HepG2 (cell line): Measurements from ENCODE around the gene TUBA1C. TPM values are rescaled to one million over a fixed set of nuclear protein-coding genes. Genes with fewer than 3 reads are reported as not detected.

Experiments used
- ATAC-seq: fragments of 200-7000 bp; cut with Tn5 transposase; 3 replicates; pipeline ENCODE4 v1.9.1; 2020; ENCODE audit warnings: mild to moderate bottlenecking, moderate library complexity
- BruUV-seq: library from RNA; stranded (reverse); fragments of 400-500 nt; replicated peaks from 2 replicates; lab custom pipeline; 2021; lab: Mats Ljungman, UMichigan
- CTCF ChIA-PET: fragments of 300-600 bp; formaldehyde crosslinking; extraction: SDS; loops from one replicate; lab custom pipeline; 2021; ENCODE audit warnings: low total read pairs, inconsistent platforms, low intra/inter-chr PET ratio; lab: Yijun Ruan, JAX
- POLR2A ChIA-PET: fragments of 350-600 bp; sonication (Branson Sonifier 250); formaldehyde crosslinking; loops from one replicate; lab custom pipeline; 2020; ENCODE audit warnings: antibody characterized with exemption, inconsistent platforms; lab: Yijun Ruan, JAX
- DNase-seq: peaks from one replicate; pipeline ENCODE4 v3.0.0-alpha.2; 2015; ENCODE audit warnings: low spot score
- FAIRE-seq: peaks from 3 replicates; lab custom pipeline; 2011; peaks lifted over from hg19 to GRCh38; lab: Jason Lieb, UNC
- H2AFZ ChIP-seq: one replicate; pipeline ENCODE4 v1.6.1; 2011; ENCODE audit warnings: low read length, inconsistent platforms
- H3K27ac ChIP-seq: fragments of 300-600 bp; 3 replicates; pipeline ENCODE4 v1.8.0; 2011; ENCODE audit warnings: mixed run types, mild to moderate bottlenecking, mixed read lengths, low read length, inconsistent platforms; ENCODE audit not compliant: insufficient read depth; ENCODE audit errors: extremely low read length
- H3K27me3 ChIP-seq, 2 experiments: fragments of 200-600 bp in 1 of 2; 2 replicates in 1 of 2; 3 replicates in 1 of 2; pipeline versions ENCODE4 v1.6.0 to v1.8.0; 2011; ENCODE audit warnings: low read length in 2 of 2, mild to moderate bottlenecking in 2 of 2, moderate library complexity in 2 of 2, inconsistent platforms in 1 of 2; ENCODE audit not compliant: insufficient read depth in 2 of 2, control insufficient read depth in 1 of 2
- H3K36me3 ChIP-seq, 2 experiments: fragments of 200-600 bp in 1 of 2; replicated peaks in 1 of 2; 2 replicates in 1 of 2; 3 replicates in 1 of 2; pipeline versions ENCODE4 v1.5.1 to v1.8.0; 2011; ENCODE audit warnings: low read length in 2 of 2, inconsistent platforms in 1 of 2; ENCODE audit not compliant: insufficient read depth in 2 of 2, control insufficient read depth in 1 of 2
- H3K4me1 ChIP-seq: 2 replicates; pipeline ENCODE4 v1.5.1; 2012; ENCODE audit warnings: low read length, inconsistent platforms; ENCODE audit not compliant: insufficient read depth
- H3K4me2 ChIP-seq: 2 replicates; pipeline ENCODE4 v1.6.0; 2011; ENCODE audit warnings: low read depth, low read length, inconsistent platforms
- H3K4me3 ChIP-seq, 3 experiments: fragments of 200-600 bp in 1 of 3; sonication (generic), shearing (Covaris generic) in 1 of 3; replicated peaks in 1 of 3; 2 replicates each; pipeline ENCODE4 v1.5.1; 2011 to 2016; ENCODE audit warnings: low read length in 3 of 3, inconsistent platforms in 2 of 3, low read depth in 2 of 3, mild to moderate bottlenecking in 2 of 3, control low read depth in 1 of 3, mixed read lengths in 1 of 3; ENCODE audit not compliant: insufficient read depth in 1 of 3
- H3K79me2 ChIP-seq: one replicate; pipeline ENCODE4 v1.6.1; 2011; ENCODE audit warnings: low read length, inconsistent platforms; ENCODE audit not compliant: insufficient read depth
- H3K9ac ChIP-seq: 2 replicates; pipeline ENCODE4 v1.6.0; 2011; ENCODE audit warnings: mild to moderate bottlenecking, low read depth, low read length, inconsistent platforms; ENCODE audit not compliant: insufficient read depth
- H3K9me3 ChIP-seq: 2 replicates; pipeline ENCODE4 v1.5.1; 2012; ENCODE audit warnings: mild to moderate bottlenecking, low read length
- H4K20me1 ChIP-seq: 2 replicates; pipeline ENCODE4 v1.6.0; 2011; ENCODE audit warnings: inconsistent platforms, mild to moderate bottlenecking, low read length, moderate library complexity; ENCODE audit not compliant: insufficient read depth
- CREB1 ChIP-seq, 2 experiments: fragments of 450-650 bp in 1 of 2; IDR thresholded peaks; 2 replicates each; pipeline ENCODE4 v1.6.1; 2016 to 2017; ENCODE audit warnings: control low read depth in 1 of 2, mild to moderate bottlenecking in 1 of 2, missing compliant biosample characterization in 1 of 2, missing genetic modification characterization in 1 of 2
- HIVEP1 ChIP-seq: sonication (generic); formaldehyde crosslinking; IDR thresholded peaks from 2 replicates; pipeline ENCODE4 v1.4.0; 2020; ENCODE audit warnings: mild to moderate bottlenecking, missing genetic modification reagents
- HNRNPH1 ChIP-seq: fragments of 200-400 bp; formaldehyde crosslinking; optimal IDR thresholded peaks from 2 replicates; pipeline ENCODE3; 2017; ENCODE audit warnings: mild to moderate bottlenecking, low read depth, low read length
- MAFF ChIP-seq: IDR thresholded peaks from 2 replicates; pipeline ENCODE4 v1.6.1; 2011; ENCODE audit warnings: low read depth, low read length, improper control_type of control experiment
- NFIC ChIP-seq: IDR thresholded peaks from 2 replicates; pipeline ENCODE4 v1.6.1; 2012; ENCODE audit warnings: mild to moderate bottlenecking, low read length, inconsistent platforms
- SMC3 ChIP-seq: IDR thresholded peaks from 2 replicates; pipeline ENCODE4 v1.6.1; 2011; ENCODE audit warnings: low read length, improper control_type of control experiment
- ZKSCAN5 ChIP-seq: sonication (generic); formaldehyde crosslinking; IDR thresholded peaks from 2 replicates; pipeline ENCODE4 v1.5.1; 2020; ENCODE audit warnings: mild to moderate bottlenecking, missing genetic modification reagents
- ZNF136 ChIP-seq: sonication (generic); formaldehyde crosslinking; IDR thresholded peaks from 2 replicates; pipeline ENCODE4 v1.8.1; 2022; ENCODE audit warnings: low read depth, mild to moderate bottlenecking, moderate library complexity, missing genetic modification reagents
- ZNF616 ChIP-seq: sonication (generic); formaldehyde crosslinking; IDR thresholded peaks from 2 replicates; pipeline ENCODE4 v1.5.0; 2020; ENCODE audit warnings: low read depth, mild to moderate bottlenecking, missing genetic modification reagents
- ZNF768 ChIP-seq: sonication (generic); formaldehyde crosslinking; IDR thresholded peaks from 2 replicates; pipeline ENCODE4 v1.4.0; 2020; ENCODE audit warnings: missing genetic modification reagents
- WGBS: methylation state at CpG from one replicate; pipeline ENCODE4 v1.1.6; 2017; ENCODE audit warnings: low lambda C conversion rate; 5-methylcytosine and 5-hydroxymethylcytosine counted together
- in situ Hi-C: cut with HindIII; loops from 2 replicates; pipeline ENCODE4 v1.10.0; 2017; ENCODE audit warnings: low pct_unique_long_range_greater_than_20kb; ENCODE audit not compliant: extremely low pct_ligation_motif_present
- intact Hi-C: fragments of 100-400 bp; cut with micrococcal nuclease; formaldehyde crosslinking; loops from one replicate; pipeline ENCODE4 v1.10.0; 2022; ENCODE audit not compliant: unreplicated experiment
- polyA plus RNA-seq, 8 experiments: library from polyadenylated mRNA; depleted of rRNA in 3 of 8; stranded (reverse) in 7 of 8; unstranded in 1 of 8; fragments of >200 nt; fragmentation: Illumina TruSeq in 4 of 8; extraction: Trizol in 4 of 8; gene quantifications; 2 replicates each; pipeline versions ENCODE4 v1.2.1 to v1.2.3, GENCODE V29; 2011 to 2016; ENCODE audit warnings: low read depth in 4 of 8, missing spikeins in 1 of 8, mixed read lengths in 1 of 8; ENCODE audit not compliant: insufficient read depth in 1 of 8
- total RNA-seq, 5 experiments: library from RNA; depleted of rRNA; stranded (reverse); fragments of >200 nt; fragmentation: Illumina TruSeq; extraction: Trizol; gene quantifications; 2 replicates each; pipeline ENCODE4 v1.2.3, GENCODE V29; 2016; ENCODE audit warnings: low read depth in 1 of 5
- TF ChIP-seq, protein P1 (sequence below): sonication (generic); formaldehyde crosslinking; conservative IDR thresholded peaks from 2 replicates; pipeline ENCODE4 v1.4.0; 2020; ENCODE audit warnings: missing genetic modification reagents
- TF ChIP-seq, protein P2 (sequence below): sonication (generic); formaldehyde crosslinking; IDR thresholded peaks from 2 replicates; pipeline ENCODE4 v1.8.0; 2022; ENCODE audit warnings: mild to moderate bottlenecking, missing genetic modification reagents; ENCODE audit not compliant: insufficient replicate concordance
- TF ChIP-seq, protein P3 (sequence below): sonication (generic); formaldehyde crosslinking; IDR thresholded peaks from 2 replicates; pipeline ENCODE4 v1.5.0; 2020; ENCODE audit warnings: mild to moderate bottlenecking, missing genetic modification reagents, moderate library complexity

Gene TUBA1C
- total and polyA plus RNA-seq, 2 of the 13 experiments (the other 11 are each of a cell fraction or from before 2014, with no cell fraction given) = 693 to 1,075 TPM

DNA sequence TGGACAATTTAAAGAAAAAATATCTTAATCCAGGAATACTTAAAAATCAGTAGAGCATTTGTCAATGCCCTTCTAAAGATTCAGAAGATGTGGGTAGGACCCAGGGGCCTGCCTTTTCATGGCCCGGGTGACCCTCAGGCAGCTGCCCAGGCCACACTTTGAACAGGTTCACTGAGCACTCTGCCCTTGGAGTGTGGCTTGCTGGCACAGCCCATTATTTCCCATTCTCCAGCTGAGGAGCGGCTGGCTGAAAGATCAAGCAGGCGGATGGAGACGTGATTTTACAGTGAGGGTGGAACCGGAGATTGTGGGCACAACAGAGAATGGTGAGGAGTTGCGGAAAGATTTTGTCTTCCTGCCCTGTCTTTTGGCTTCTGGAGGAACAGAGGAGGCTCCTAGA lies 23.0 kb downstream of the TUBA1C start:
- TF ChIP-seq HIVEP1 (CRISPR knock-in tag) (no peak), ZNF136 (CRISPR knock-in tag) (no peak), ZKSCAN5 (CRISPR knock-in tag) (no peak), HNRNPH1 (no peak)
- H2AFZ ChIP-seq = no peak overlapping the region
- ATAC-seq (no peak), DNase-seq (no peak), FAIRE-seq (no peak)
- ChIA-PET POLR2A (interaction anchor here (1.2 to 1.4 kb wide), 2 partner anchors 22 to 35 kb away, joined by 3 to 4 read pairs; partner anchors contain the start of gene TROAP), CTCF (interaction anchor here (1.2 to 2.6 kb wide), 5 partner anchors 9 to 60 kb away, joined by 3 to 16 read pairs (median 4); partner anchors contain the start of gene C1QL4)
- H3K36me3 ChIP-seq = no peaks in the 10 kb centered on the region
- H3K79me2 ChIP-seq = no peaks in the 10 kb centered on the region
- no TSS peak for BruUV-seq
- intact Hi-C loops (loop anchor here (2.0 kb wide), 2 partner anchors 55 to 227 kb away; no protein-coding TSS in a partner anchor), in situ Hi-C loops (loop anchor here (10.0 kb wide), 1 partner anchor 57 kb away; the partner anchor contains the start of gene DNAJC22)
- peaks cover 25% of the 10 kb centered on the region for H3K4me1 ChIP-seq
- H3K4me3 ChIP-seq = no peak overlapping the region
- peaks cover 1 to 43% of the 10 kb centered on the region in 2 experiments for H3K27me3 ChIP-seq
- 23% methylated on average over 6 of the region's 6 CpGs for WGBS
- H3K9me3 ChIP-seq = no peaks in the 10 kb centered on the region
- H3K27ac ChIP-seq = no peak overlapping the region
- no peaks in the 10 kb centered on the region for H4K20me1 ChIP-seq
- no peak overlapping the region for H3K4me2 ChIP-seq
- no peak overlapping the region for H3K9ac ChIP-seq

DNA sequence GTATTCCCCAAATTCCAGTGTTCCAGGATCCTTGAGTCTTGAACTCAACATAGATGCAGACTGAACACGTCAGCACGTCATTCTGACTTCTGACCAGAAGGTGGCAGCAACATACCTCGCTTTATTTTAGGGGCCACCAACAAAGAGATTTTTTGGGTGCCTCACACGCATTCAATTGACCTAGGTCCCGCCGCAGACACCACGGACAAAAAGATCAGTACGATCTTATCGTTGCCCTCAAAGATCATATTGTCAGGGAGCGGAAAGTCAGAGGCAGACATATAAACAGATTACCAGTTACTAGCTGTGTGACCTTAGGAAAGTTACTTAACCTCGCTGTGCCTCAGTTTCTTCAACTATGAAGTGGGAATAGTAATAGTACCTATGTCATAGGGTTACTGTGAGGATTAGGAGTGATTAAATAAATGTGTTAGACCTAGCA lies 23.6 kb downstream of the TUBA1C start:
- Histone ChIP-seq H2AFZ (no peak overlapping the region), H4K20me1 (no peaks in the 10 kb centered on the region), H3K9me3 (no peaks in the 10 kb centered on the region), H3K79me2 (no peaks in the 10 kb centered on the region), H3K27ac (no peak overlapping the region), H3K4me2 (no peak overlapping the region), H3K27me3 (peaks cover 1 to 48% of the 10 kb centered on the region in 2 experiments), H3K4me3 (no peak overlapping the region), H3K4me1 (peaks cover 24% of the 10 kb centered on the region), H3K36me3 (no peaks in the 10 kb centered on the region), H3K9ac (no peak overlapping the region)
- WGBS = 4% methylated on average over 11 of the region's 11 CpGs
- FAIRE-seq = peak; percentile 87
- BruUV-seq = no TSS peak
- peak; percentile 34 for DNase-seq
- in situ Hi-C loops (loop anchor here (10.0 kb wide), 1 partner anchor 56 kb away; the partner anchor contains the start of gene DNAJC22), intact Hi-C loops (loop anchor here (2.0 kb wide), 2 partner anchors 54 to 226 kb away; no protein-coding TSS in a partner anchor)
- CTCF ChIA-PET = interaction anchor here (1.2 to 2.6 kb wide), 5 partner anchors 8 to 59 kb away, joined by 3 to 16 read pairs (median 4); partner anchors contain the start of gene C1QL4
- ATAC-seq = peak; percentile 25; the same call in 1 of the 3 replicates
- POLR2A ChIA-PET = interaction anchor here (1.2 to 1.4 kb wide), 2 partner anchors 23 to 34 kb away, joined by 3 to 4 read pairs; partner anchors contain the start of gene TROAP
- TF ChIP-seq MAFF = 0 out of 2 replicates have a peak, but pooled peaks have one; percentile 10
- TF ChIP-seq ZNF768 = peak; percentile 92; the same call in 1 of the 2 replicates
- no peak for TF ChIP-seq ZNF616 (CRISPR knock-in tag)
- TF ChIP-seq, protein P1, sequence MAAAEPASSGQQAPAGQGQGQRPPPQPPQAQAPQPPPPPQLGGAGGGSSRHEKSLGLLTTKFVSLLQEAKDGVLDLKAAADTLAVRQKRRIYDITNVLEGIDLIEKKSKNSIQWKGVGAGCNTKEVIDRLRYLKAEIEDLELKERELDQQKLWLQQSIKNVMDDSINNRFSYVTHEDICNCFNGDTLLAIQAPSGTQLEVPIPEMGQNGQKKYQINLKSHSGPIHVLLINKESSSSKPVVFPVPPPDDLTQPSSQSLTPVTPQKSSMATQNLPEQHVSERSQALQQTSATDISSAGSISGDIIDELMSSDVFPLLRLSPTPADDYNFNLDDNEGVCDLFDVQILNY = no peak
- TF ChIP-seq, protein P2, sequence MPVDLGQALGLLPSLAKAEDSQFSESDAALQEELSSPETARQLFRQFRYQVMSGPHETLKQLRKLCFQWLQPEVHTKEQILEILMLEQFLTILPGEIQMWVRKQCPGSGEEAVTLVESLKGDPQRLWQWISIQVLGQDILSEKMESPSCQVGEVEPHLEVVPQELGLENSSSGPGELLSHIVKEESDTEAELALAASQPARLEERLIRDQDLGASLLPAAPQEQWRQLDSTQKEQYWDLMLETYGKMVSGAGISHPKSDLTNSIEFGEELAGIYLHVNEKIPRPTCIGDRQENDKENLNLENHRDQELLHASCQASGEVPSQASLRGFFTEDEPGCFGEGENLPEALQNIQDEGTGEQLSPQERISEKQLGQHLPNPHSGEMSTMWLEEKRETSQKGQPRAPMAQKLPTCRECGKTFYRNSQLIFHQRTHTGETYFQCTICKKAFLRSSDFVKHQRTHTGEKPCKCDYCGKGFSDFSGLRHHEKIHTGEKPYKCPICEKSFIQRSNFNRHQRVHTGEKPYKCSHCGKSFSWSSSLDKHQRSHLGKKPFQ (CRISPR knock-in tag) = no peak
- TF ChIP-seq CREB1 (IDR thresholded peaks at IDR 0.05) = peak; percentile 61
- TF ChIP-seq CREB1 (CRISPR knock-in tag; IDR thresholded peaks at IDR 0.05) = peak; percentile 82; the same call in 1 of the 2 replicates
- no peak for TF ChIP-seq NFIC
- TF ChIP-seq, protein P3, sequence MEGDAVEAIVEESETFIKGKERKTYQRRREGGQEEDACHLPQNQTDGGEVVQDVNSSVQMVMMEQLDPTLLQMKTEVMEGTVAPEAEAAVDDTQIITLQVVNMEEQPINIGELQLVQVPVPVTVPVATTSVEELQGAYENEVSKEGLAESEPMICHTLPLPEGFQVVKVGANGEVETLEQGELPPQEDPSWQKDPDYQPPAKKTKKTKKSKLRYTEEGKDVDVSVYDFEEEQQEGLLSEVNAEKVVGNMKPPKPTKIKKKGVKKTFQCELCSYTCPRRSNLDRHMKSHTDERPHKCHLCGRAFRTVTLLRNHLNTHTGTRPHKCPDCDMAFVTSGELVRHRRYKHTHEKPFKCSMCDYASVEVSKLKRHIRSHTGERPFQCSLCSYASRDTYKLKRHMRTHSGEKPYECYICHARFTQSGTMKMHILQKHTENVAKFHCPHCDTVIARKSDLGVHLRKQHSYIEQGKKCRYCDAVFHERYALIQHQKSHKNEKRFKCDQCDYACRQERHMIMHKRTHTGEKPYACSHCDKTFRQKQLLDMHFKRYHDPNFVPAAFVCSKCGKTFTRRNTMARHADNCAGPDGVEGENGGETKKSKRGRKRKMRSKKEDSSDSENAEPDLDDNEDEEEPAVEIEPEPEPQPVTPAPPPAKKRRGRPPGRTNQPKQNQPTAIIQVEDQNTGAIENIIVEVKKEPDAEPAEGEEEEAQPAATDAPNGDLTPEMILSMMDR (CRISPR knock-in tag) = peak; percentile 84
- TF ChIP-seq SMC3 = peak; percentile 32; the same call in 1 of the 2 replicates
